Stimulated activated CD4-positive, alpha-beta T cell treated with anti-CD3 and anti-CD28 coated beads, Interleukin-4, amount 100 ng/mL, for 1 hour (primary cell): ENCODE data around the gene DNAJB6.

ENCODE experiments used
- DNase-seq: peaks from one replicate; pipeline ENCODE4 v3.0.0-alpha.2; 2020

The DNAJB6 gene

GRCh38 chr7:157371296-157371695 lies 34.5 kb downstream of the DNAJB6 start:
- DNase-seq, result no peak

- no peak for DNase-seq
Measured at GRCh38 chr7:157372300-157373232, 35.8 kb downstream of the DNAJB6 start.

GRCh38 chr7:157373493-157373892 lies 36.7 kb downstream of the DNAJB6 start:
- DNase-seq, result no peak

- DNase-seq, result no peak
Measured at GRCh38 chr7:157375410-157375809, 38.6 kb downstream of the DNAJB6 start.

- no peak for DNase-seq
Measured at GRCh38 chr7:157377436-157378124, 40.8 kb downstream of the DNAJB6 start.

GRCh38 chr7:157378390-157378789 lies 41.6 kb downstream of the DNAJB6 start:
- DNase-seq, result no peak

- DNase-seq, result no peak
Measured at GRCh38 chr7:157379493-157379892, 42.7 kb downstream of the DNAJB6 start.

- DNase-seq, result no peak
Measured at GRCh38 chr7:157380416-157380815, 43.6 kb downstream of the DNAJB6 start.

GRCh38 chr7:157383868-157384267 lies 47.1 kb downstream of the DNAJB6 start:
- no peak for DNase-seq

GRCh38 chr7:157384301-157384700 lies 47.5 kb downstream of the DNAJB6 start:
- DNase-seq, result no peak

- DNase-seq, result peak; percentile 84
Measured at GRCh38 chr7:157386979-157387800, 50.4 kb downstream of the DNAJB6 start.

GRCh38 chr7:157388301-157388700 lies 51.5 kb downstream of the DNAJB6 start:
- no peak for DNase-seq

- DNase-seq, result no peak
Measured at GRCh38 chr7:157389951-157390730, 53.3 kb downstream of the DNAJB6 start.

GRCh38 chr7:157391036-157391710 lies 54.4 kb downstream of the DNAJB6 start:
- no peak for DNase-seq

GRCh38 chr7:157392256-157393037 lies 55.6 kb downstream of the DNAJB6 start:
- no peak for DNase-seq

- DNase-seq, result no peak
Measured at GRCh38 chr7:157394246-157395191, 57.7 kb downstream of the DNAJB6 start.

GRCh38 chr7:157395206-157395605 lies 58.4 kb downstream of the DNAJB6 start:
- DNase-seq, result no peak

- DNase-seq, result no peak
Measured at GRCh38 chr7:157396316-157397035, 59.7 kb downstream of the DNAJB6 start.
